Forelimb muscle (tissue), 1 donor: ENCODE measurements around the gene FBXO33. TPM values are rescaled to one million over a fixed set of nuclear protein-coding genes. Genes with fewer than 3 reads are reported as not detected.

ENCODE experiments used
- DNase-seq: peaks from one replicate; pipeline ENCODE4 v3.0.0-alpha.2; 2013; ENCODE audit warnings: low read depth
- polyA plus RNA-seq: library from polyadenylated mRNA; unstranded; fragments of 120-200 nt; gene quantifications from one replicate; pipeline ENCODE4 v1.2.1, GENCODE V29; 2013; ENCODE audit not compliant: insufficient read length

Gene FBXO33, protein sequence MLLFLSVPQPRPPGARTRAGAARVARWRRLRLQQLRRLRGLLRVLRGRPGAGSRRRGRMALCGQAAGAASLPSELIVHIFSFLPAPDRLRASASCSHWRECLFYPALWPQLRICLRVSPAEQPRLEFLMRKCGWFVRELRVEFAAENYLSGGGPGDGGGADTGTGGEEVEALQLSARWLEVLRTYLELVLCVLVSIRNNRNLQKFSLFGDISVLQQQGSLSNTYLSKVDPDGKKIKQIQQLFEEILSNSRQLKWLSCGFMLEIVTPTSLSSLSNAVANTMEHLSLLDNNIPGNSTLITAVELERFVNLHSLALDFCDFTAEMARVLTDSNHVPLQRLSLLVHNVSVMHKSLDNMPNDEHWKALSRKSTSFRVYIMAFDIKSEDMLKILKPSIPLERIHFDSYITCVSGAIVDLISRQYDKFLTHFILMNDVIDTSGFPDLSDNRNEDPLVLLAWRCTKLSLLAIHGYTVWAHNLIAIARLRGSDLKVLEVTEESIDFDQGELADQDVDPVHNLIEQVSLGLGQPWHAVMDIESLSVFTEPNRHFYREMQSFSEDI
- 4.5 TPM for polyA plus RNA-seq

GRCh38 chr14:39432179-39432618, at the start of gene FBXO33:
Gene FBXO33, minus strand, starts transcription at chr14:39432433. Its CDS starts 271 bp downstream, at chr14:39432162.
- DNase-seq, result peak; percentile 90

DNA sequence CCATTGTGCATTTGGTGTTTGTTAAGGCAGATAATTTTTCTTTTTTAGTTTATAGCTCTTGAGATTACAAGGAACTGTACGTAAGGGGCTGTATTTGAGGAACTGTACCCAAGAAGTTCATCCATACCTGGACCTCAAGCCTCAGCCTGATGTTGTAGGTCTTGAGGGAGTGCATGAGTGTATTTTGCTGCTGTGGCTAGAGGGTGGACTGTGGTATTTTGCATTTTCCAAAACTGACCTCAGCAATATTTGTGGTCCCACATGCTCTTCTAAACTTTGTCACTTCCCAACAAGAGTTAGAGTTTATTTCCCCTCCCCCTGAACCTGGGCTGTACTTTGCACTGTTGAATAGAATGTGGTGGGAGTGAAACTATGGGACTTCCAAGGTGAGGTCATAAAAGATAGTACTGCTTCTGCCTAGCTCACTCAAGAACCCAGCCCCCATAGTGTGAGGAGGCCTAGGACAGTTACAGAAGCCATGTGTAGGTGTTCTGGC, 42.2 kb upstream of the FBXO33 start:
- DNase-seq, result no peak

DNA sequence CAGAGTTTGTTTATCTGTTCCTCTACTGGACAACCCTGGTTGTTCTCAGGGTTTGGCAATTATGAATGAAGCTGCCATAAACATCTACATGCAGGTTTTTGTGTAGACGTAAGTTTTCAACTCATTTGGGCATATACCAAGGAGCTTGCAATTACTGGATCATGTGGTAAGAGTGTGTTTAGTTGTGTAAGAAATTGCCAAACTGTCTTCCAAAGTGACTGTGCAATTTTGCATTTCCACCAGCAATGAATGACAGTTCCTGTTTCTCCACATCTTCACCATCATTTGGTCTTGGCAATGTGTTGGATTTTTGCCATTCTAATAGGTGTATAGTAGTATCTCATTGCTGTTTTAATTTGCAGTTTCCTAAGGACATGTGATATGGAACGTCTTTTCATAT, 39.8 kb upstream of the FBXO33 start:
- DNase-seq, result no peak

- DNase-seq, result no peak
Observed at GRCh38 chr14:39469094-39469710, 37.0 kb upstream of the FBXO33 start.

GRCh38 chr14:39467889-39468524, 35.8 kb upstream of the FBXO33 start:
- no peak for DNase-seq

DNA sequence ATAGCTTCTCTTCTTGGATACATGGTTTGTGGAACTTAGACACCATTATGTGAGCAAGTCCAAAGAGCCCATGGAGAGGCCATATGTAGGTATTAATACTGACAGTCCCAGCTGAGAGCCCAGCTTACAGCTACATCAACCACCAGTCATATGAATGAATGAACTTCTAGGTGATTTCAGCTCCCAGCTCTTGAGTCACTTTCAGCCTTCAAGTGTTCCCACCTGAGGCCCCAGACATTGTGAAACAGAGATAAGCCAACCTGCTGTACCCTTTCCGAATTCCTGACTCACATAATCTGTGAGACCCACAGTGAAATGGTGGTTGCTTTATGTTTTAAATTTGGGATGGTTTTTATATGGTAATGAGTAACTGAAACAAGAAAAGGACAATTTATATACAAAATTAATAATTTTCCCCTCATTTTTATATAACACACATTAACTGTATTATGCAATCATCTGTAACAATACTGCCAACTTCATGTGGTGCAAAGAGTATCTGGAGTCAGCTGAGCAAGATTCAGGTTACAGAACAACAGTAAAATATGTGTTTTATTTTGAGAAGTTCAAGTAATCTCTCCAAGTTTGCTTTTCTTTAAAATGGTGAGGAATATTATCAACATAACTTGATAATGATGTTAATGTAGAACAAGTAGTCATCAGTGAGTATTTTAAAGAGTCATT, 27.7 kb upstream of the FBXO33 start:
- DNase-seq, result no peak

DNA sequence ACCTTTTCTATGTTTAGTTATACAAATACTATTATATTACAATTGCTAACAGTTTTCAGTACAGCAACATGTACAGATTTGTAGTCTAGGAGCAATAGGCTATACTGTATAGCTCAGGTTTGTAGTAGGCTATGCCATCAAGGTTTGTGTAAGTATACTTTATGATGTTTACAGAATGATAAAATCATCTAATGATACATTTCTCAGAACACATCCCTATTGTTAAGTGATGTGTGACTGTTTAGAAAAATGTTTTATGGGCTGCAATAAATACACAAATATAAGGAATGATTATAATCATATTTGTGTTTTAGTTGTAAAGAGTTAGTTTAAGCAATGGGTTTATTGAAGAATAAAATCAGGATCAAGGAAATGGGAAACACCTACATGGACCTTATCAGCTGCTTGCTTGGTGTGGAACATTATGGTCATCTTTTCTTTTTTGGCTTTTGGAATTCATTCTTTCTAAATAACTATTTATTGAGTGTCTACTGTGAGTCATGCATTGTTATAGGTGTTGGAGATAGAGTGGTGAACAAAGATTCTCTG, 24.5 kb upstream of the FBXO33 start:
- DNase-seq, result no peak

- no peak for DNase-seq
Observed at GRCh38 chr14:39454906-39455539, 22.8 kb upstream of the FBXO33 start.

- no peak for DNase-seq
Observed at GRCh38 chr14:39452680-39453079, 20.4 kb upstream of the FBXO33 start.

- no peak for DNase-seq
Observed at GRCh38 chr14:39451811-39452210, 19.6 kb upstream of the FBXO33 start.

DNA sequence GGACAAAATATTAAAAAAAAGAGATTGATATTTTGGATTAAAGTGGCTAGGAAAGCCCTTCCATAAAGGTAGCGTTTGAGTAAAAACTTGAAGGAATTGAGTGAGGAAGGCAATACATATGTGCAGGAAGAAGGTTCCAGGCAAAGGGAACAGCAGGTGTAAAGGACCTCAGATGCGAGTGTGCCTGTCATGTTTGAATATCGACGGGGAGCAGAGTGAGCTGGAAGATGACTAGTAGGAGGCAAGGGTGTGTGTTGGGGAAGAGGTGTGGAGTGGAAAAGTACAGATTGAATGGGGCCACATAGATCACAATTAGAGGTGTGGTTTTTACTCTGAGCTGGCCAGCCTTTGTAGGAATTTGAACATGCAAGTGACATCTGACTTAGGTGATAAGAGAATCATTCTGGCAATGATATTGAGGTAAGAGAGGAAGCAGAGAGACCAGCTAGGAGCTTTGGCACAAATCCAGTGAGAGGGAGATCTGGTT, 15.0 kb upstream of the FBXO33 start:
- DNase-seq, result no peak

DNA sequence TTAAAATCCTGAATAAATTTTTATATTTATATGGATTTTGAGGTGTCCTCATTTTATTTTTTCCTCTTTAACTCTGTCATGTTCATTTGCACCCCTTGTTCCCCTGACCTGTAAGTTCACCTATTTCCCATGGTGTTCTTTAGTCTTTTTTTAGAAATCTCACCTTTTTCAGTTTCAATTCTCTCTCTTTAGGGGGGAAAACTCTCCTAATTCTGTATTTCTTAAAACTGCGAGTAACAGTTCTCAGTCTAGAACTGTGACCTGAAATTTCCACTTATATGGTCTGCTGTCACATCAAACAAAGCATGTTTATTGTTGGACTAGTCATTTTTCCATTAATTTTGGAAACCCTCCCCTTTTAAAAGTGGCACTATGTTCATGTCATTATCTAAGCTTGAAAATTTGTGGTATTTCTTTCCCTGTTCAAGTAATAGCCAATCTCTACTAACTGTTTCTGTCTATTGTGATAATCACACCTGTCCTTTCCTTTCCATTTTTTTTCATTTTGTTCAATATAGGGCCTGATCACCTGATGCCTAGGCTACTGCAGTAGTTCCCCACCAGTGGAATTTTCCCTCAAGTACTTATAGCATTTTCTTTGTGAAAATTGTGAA, 14.0 kb upstream of the FBXO33 start:
- DNase-seq, result no peak

GRCh38 chr14:39442293-39442692, 10.1 kb upstream of the FBXO33 start:
- DNase-seq, result no peak

GRCh38 chr14:39441805-39442204, 9.6 kb upstream of the FBXO33 start:
- DNase-seq, result no peak

- no peak for DNase-seq
Observed at GRCh38 chr14:39440975-39441374, 8.7 kb upstream of the FBXO33 start.

DNA sequence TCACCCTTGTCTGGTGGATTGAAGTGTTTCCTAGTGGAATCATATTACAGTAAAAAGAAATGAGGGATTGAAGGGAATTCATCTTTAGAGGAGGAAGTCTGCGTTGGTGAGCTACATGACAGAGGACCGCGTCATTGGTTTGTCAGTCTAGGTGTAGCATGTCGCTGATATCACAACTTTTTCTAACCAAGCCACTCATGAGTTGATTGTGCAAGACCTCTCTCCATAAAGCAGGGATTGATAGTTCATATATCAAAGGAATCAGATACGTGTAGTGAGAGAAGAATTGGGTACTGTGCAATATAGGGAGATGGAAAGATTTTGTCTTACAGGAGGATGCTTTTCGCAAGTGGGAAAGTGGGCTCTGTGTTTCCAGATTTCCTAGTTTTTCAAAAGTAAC, 3.0 kb upstream of the FBXO33 start:
- no peak for DNase-seq

GRCh38 chr14:39434401-39434800, 2.2 kb upstream of the FBXO33 start:
- no peak for DNase-seq

- no peak for DNase-seq
Observed at GRCh38 chr14:39433452-39433813, 1.2 kb upstream of the FBXO33 start.

DNA sequence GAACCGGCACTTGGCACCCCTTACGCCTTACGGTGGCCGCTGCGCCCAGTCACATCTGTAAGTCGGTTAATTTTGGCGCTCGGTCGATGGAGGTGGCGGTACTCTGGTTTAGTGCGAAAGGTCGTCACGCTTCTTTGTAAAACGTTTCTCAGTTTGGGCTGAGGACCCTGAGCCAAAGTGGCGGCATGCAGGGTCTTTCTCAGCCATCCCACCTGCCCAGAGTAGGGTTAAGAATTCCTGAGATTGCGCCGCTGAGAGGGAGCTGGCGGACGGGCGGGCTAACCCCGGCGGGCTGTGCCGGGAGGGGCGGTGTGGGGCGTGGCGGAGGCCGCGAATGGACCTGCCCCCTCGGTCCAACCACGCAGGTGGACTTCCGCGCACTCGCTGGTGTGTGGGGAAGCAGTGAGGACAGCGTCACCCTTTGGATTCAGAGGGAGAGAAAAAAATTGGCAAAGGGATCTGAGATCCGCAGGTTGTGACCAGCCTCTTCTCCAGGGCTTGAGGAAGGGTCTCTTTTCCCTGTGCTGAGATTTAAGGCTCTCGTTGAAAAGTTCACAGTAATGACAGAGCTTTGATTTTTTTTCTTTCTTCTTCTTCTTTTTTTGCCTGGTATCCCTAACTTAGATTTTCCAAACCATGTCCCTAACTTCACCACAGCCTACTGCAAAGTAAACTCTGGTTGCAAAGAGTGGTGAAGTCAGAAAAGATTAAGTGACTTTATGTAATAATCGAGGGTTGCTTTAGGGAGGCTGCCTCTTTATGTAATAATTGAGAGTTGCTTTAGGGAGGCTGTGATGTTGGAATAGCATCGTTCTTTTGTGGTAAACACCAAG, 602 bp upstream of the FBXO33 start:
- peak; percentile 26 for DNase-seq
